GM12891 (cell line): ENCODE data around the gene UPF2.

Source experiments
- PAX5 ChIP-seq: IDR thresholded peaks from 2 replicates; pipeline ENCODE4 v1.6.1; 2011; ENCODE audit warnings: low read length, moderate library complexity, mild to moderate bottlenecking; ENCODE audit not compliant: insufficient read depth, severe bottlenecking
- POLR2A ChIP-seq: IDR thresholded peaks from 2 replicates; pipeline ENCODE4 v1.6.1; 2011; ENCODE audit warnings: low read depth, low read length, control low read depth
- POLR2AphosphoS5 ChIP-seq: IDR thresholded peaks from 2 replicates; pipeline ENCODE4 v1.6.1; 2011; ENCODE audit warnings: low read depth, low read length, control low read depth
- POU2F2 ChIP-seq: IDR thresholded peaks from 2 replicates; pipeline ENCODE4 v1.6.1; 2011; ENCODE audit warnings: low read depth, mild to moderate bottlenecking, control low read depth, low read length, moderate library complexity
- SPI1 ChIP-seq: IDR thresholded peaks from 2 replicates; pipeline ENCODE4 v1.6.1; 2011; ENCODE audit warnings: low read depth, low read length, control low read depth
- TAF1 ChIP-seq: IDR thresholded peaks from 2 replicates; pipeline ENCODE4 v1.6.1; 2011; ENCODE audit warnings: low read depth, low read length, control low read depth

GRCh38 chr10:11910102-11910501 is 132.5 kb downstream of the UPF2 start:
- TF ChIP-seq POLR2A = no peak
- TF ChIP-seq TAF1 = no peak
- TF ChIP-seq POLR2AphosphoS5 = no peak
- TF ChIP-seq SPI1 = no peak
- TF ChIP-seq POU2F2 = no peak
- TF ChIP-seq PAX5 = no peak
